IPS-18c (cell line): ENCODE data around the gene POMT1.

Source experiments
- H3K4me3 ChIP-seq: 2 replicates; pipeline ENCODE4 v1.7.0; 2013; ENCODE audit warnings: low read depth, mild to moderate bottlenecking, low read length, moderate library complexity; ENCODE audit not compliant: insufficient read depth
- H3K9me3 ChIP-seq: one replicate; pipeline ENCODE4 v1.6.1; 2013; ENCODE audit warnings: mild to moderate bottlenecking, low read length, moderate library complexity; ENCODE audit not compliant: control insufficient read depth, insufficient read depth

POMT1 gene

DNA sequence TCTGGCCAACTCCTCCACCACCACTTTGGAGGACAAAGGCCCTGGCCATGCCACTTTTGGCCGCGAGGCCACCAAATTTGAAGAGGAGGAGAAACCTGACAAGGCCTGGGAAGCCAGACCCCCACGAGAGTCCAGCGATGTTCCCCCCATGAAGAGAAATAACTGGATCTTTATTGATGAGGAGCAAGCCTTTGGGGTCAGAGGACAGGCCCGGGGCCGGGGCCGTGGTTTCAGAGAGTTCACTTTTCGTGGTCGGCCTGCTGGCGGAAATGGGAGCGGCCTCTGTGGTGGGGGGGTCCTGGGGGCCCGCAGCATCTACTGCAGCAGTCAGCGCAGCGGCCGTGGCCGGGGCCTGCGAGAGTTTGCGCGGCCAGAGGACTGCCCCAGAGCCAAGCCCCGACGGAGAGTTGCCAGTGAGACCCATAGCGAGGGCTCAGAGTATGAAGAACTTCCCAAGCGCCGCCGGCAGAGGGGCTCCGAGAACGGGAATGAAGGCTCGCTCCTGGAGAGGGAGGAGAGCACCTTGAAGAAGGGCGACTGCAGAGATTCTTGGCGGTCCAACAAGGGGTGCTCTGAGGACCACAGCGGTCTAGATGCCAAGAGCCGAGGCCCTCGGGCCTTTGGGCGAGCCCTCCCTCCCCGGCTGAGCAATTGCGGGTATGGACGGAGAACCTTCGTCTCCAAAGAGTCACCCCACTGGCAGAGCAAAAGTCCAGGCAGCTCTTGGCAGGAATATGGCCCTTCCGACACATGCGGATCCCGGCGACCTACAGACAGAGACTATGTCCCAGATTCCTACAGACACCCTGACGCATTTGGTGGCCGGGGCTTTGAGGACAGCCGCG is 27.4 kb upstream of the POMT1 start:
- H3K9me3 ChIP-seq = no peaks in the 10 kb centered on the region
- H3K4me3 ChIP-seq = no peak overlapping the region

DNA sequence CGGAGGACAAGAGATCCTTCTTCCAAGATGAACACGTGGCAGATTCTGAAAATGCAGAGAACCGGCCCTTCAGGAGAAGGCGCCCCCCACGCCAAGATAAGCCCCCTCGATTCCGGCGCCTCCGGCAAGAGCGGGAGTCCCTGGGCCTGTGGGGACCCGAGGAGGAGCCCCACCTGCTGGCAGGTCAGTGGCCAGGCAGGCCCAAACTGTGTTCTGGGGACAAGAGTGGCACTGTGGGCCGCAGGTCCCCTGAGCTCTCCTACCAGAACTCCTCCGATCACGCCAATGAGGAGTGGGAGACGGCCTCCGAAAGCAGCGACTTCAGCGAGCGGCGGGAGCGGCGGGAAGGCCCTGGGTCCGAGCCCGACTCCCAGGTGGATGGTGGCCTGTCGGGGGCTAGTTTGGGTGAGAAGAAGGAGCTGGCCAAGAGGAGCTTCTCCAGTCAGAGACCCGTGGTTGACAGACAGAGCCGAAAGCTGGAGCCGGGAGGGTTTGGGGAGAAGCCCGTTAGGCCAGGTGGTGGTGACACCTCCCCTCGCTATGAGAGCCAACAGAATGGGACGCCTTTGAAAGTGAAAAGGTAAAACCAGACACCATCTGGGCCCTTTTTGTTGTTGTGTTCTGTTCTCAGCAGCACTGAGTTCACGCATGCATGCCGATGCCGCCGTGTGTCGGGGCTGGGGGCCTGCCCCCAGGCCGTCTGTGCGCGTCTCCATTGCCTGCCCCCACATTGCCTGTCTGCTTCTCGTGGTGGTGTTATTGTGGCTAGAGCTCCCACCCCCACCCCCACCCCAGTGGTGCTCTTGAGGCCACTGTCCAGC is 26.6 kb upstream of the POMT1 start:
- Histone ChIP-seq H3K9me3 (no peaks in the 10 kb centered on the region), H3K4me3 (no peak overlapping the region)

DNA sequence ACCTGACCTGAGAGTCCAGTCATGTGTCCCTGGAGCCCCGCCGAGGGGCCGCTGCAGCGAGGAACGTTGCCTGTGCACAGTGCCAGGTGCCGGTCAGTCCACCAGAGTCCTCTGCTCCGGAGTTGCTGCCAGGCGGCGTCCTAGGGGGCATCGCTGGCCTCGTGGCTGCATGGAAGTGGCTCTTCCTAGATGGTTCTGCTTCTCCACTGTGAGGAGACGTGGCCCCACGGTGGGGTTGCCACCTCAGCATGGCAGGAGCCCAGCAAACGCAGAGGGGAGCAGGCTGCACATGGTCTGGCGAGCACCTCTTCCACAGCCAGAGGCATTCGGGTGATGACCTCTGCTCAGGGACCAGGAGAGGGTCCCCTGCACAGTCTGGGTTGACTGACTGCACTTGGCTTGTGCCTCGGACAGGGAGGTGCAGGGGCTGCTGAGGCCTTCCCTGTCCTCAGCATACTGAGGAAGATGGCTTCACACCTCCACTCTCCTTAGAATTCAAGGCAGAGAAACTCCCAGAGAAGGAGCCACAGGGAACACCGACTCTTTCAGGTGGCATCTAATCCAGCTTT is 25.9 kb upstream of the POMT1 start:
- Histone ChIP-seq H3K9me3 (no peaks in the 10 kb centered on the region), H3K4me3 (no peak overlapping the region)

DNA sequence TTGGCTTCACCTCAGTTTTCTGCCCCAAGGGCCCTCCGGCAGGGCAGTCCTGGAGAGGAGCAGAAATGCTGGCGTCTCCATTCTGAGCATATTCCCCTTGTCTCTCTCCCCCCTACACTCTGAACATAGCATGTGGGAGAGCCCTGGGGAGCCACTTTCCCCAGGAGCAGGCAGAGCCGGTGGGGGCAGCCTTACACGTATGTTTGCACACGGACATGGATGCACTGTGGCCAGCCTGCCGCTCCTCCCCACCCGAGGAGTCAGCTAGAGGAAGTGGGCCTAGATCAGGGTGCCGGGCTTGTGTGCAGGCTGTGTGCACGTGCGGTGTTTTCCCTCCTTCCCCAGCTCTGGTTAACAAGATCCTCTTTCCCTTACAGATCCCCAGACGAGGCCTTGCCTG is 25.4 kb upstream of the POMT1 start:
- no peaks in the 10 kb centered on the region for H3K9me3 ChIP-seq
- H3K4me3 ChIP-seq = no peak overlapping the region

DNA sequence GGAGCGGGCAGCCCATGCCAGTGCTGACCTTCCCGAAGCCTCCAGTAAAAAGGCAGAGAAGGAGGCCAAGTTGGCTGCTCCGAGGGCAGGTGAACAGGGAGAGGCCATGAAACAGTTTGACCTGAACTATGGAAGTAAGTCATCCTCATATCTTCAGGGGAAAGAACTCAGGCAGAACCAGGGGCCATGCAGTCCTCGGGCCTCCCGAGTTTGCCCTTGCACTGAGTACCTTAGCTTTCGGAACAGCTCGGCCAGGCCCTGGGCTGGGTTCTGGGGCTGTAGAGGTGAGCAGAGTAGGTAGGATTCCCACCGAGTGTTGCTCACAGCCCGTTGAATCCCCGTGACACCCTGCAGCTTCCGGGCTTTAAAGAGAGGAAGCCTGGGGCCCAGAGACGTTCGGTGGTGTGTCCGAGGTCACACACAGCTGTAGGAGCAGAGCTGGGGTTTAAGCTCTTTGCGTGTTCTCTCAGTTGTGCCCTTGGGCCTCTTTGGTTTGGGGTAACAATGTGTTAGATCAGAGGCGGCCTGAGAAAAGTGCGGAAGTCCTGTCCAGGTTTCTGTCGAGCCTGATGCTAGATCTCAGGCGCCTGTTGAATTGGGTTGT is 24.8 kb upstream of the POMT1 start:
- no peak overlapping the region for H3K4me3 ChIP-seq

DNA sequence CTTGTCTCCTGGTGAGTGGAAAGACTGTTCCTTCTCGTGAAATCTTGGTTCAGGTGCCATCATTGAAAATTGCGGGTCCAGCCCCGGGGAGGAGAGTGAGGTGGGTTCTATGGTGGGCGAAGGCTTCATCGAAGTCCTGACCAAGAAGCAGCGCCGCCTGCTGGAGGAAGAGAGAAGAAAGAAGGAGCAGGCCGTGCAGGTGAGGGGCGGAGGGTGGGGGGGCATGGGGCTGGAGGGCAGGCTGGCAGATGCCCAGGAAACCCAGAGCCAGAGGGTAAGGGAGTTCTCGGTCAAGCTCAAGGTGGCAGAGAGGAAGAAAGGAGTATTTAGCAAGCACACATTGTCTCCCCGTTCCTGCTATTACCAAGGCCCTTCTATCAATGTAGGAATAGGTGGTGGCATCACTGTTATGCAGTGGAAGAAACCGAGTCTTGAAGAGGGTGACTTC is 24.3 kb upstream of the POMT1 start:
- Histone ChIP-seq H3K4me3 (no peak overlapping the region), H3K9me3 (no peaks in the 10 kb centered on the region)

More for the DNA sequence above, 24.8 kb upstream of the POMT1 start:
- no peaks in the 10 kb centered on the region for H3K9me3 ChIP-seq

DNA sequence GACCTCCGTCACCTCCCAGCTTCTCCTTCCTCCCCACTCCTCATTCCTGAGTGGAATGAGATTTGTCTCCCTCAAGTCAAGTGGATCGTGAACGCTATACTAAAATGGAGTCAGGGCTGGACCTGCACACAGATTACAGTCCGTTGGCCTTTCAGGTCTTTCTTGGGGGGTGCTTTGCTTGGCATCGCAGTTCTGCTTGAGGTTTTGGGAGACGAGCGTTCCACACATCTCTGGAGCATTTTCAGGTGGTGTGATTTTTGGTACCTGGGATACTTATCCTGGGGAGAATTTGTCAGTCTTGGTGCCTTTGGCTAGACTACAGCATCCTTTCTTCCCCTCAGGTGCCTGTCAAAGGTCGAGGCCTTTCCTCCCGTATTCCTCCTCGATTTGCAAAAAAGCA is 23.8 kb upstream of the POMT1 start:
- no peak overlapping the region for H3K4me3 ChIP-seq
- no peaks in the 10 kb centered on the region for H3K9me3 ChIP-seq

DNA sequence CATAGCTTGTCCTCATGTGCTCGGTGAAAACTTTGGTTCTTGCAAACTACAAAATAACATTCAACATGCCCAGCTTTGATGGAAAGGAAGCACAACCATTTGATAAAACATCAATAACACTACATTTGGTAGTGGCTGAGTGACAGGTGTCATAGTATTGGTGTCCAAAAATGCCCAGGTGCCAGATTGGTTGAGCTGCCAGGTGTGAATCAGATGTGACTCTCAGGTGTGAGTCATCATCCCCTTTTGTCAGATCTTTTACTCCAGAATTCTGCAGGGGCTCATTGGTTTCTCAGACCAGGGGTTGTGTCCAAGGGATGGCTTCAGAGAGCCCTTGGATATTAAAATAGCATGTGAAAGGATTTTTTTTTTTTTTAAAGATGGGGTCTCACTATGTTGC is 22.5 kb upstream of the POMT1 start:
- Histone ChIP-seq H3K9me3 (no peaks in the 10 kb centered on the region), H3K4me3 (no peak overlapping the region)

DNA sequence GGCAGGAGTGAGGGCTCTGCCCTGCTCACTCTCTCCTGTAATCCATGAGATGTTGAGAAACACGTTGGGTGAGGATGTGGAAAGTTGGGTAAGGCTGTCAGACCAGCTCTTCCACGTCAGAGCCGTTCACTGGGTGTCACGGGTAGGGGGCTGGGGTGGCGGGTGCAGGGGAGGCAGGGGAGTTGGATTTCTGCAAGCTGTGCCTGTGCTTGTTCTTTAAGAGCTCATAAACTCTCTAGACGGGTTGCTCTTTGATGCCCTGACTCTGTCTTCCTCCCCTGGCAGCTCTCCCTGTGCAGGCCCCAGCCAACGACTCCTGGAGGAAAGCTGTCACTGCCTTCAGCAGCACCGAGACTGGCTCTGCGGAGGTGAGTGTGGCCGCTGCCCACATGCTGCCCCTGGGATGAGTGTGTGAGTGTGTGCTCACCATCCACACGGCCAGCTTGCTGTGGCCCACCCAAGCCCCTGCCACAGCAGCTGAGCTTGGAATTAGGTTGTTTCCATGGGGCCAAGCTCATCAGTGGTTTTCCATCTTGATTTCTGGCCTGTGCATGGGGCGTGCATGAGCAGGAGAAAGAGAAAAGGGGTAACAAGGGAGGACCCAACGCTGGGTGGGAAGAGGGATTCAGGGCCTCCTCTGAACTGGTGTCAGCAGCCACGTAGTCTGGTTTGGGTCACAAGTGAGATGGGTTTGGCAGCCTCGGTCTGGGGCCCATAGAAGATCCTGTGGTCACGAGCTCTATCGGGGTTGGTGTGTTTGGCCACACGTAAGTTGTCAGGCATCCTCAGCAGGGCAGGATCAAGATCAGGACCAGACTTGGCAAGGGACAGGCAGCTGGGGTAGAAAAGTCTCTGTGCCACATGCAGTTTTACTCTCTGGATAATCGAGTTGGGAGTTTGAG is 21.0 kb upstream of the POMT1 start:
- H3K4me3 ChIP-seq = no peak overlapping the region
- no peaks in the 10 kb centered on the region for H3K9me3 ChIP-seq

DNA sequence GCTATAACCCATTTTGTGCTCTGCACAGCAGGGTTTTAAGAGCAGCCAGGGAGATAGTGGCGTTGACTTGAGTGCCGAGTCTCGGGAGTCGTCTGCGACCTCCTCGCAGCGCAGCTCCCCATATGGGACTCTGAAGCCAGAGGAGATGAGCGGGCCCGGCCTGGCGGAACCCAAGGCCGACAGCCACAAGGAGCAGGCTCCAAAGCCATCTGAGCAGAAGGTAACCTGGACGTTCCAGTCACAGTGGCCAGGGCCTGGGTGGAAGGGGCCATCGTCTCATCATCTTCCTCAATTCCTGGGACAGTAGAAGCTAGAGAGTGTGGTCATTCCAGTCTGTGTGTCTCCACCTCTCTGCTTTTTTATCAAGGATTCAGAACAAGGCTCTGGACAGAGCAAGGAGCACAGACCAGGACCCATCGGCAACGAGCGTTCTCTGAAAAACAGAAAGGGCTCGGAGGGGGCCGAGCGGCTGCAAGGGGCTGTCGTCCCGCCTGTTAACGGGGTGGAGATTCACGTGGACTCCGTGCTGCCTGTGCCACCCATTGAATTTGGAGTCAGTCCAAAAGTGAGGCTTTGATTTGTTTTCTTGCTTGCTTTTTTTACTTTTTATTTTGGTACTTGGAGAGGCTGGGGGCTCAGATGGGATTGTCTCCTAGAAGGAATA is 20.2 kb upstream of the POMT1 start:
- Histone ChIP-seq H3K4me3 (no peak overlapping the region), H3K9me3 (no peaks in the 10 kb centered on the region)

DNA sequence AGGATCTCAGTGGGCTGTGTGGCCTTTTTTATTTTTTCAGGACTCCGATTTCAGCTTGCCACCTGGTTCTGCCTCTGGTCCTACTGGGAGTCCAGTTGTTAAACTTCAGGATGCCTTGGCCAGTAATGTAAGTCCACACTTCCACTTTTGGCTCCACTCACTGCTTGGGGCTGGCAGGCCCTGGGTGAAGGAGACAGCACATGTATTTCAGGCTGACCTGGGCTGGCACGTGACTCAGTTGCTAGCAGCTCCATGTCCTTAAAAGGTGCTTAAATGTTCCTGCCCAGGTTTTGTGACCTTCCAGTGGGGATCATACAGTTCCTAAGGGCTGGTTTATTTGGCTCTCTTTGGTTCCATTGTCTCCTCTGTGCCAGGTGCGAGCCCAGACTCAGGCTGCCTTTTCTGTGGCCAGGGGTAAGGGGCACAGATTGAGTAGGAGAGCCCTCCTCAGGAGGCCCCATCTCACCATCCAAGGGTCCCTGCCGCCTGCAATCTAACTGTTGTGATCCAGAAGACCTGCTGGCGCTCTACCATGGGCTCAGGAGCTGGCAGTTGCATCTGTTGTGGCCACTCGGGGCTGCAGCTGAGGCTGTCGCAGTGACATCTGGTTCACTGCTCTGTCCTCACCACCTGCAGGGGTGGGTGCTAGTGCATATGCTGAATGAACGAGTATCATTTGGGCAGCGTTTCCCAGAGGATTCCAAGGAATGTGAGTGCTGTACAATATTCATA is 19.2 kb upstream of the POMT1 start:
- Histone ChIP-seq H3K9me3 (no peaks in the 10 kb centered on the region), H3K4me3 (no peak overlapping the region)

DNA sequence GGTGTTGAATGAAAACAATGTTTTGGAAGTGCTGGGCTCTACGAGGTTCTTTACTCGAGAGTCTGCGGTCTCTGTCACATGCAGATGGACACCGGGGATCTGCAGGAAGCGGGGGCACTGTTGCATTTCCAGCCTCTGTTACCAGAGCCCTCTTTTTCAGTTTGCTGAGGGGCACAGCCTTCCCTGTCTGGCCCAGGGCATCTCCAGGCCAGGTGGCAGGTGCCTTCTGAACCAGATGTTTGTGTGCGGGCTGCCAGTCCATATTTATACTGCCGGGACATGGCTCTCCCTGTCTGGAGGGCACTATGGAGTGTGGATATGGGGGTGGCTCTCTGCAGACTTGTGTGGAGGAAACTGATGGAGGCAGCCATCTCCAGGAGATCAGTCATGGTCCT is 18.7 kb upstream of the POMT1 start:
- no peaks in the 10 kb centered on the region for H3K9me3 ChIP-seq
- no peak overlapping the region for H3K4me3 ChIP-seq

DNA sequence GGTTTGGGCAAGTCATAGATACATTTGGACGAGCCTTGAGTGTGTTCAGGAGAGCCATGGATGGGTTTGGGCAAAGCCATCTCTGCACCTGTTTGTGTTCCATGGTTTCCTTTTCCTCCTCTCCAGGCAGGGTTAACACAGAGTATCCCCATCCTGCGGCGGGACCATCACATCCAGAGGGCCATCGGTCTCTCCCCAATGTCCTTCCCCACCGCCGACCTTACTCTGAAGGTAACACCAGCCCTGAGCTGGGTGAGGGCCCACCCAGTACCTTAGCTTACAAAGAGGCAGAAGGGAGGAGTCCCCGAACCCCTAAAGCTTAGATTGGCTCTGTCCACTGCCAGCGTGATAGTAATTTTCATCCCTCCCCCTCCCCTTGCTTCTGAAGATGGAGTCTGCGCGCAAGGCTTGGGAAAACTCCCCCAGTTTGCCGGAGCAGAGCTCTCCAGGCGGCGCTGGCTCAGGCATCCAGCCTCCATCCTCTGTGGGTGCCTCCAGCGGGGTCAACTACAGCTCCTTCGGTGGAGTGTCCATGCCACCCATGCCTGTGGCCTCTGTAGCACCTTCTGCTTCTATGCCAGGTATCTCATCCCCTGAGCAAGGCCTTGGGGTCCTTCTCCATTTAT is 18.0 kb upstream of the POMT1 start:
- no peaks in the 10 kb centered on the region for H3K9me3 ChIP-seq
- H3K4me3 ChIP-seq = no peak overlapping the region

DNA sequence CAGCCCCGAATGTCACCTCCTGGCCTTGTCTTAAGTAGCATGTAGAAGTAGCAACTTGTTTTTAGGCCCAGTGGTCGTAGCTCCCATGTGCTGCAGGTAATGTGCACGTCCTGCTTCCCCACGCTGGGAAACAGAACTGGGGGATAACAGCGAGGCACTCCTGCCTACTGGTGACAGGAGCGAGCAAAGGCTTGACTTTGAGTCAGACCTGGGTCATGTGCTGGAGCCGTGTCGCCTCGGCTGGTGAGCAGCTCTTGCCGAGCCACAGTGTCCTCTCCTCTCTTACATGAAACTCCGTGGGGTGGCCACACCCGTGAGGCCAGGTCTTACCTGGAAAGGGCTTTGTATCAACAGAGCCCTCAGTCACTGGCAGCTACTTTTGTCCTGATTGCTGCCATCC is 17.5 kb upstream of the POMT1 start:
- H3K4me3 ChIP-seq = no peak overlapping the region
- H3K9me3 ChIP-seq = no peaks in the 10 kb centered on the region

DNA sequence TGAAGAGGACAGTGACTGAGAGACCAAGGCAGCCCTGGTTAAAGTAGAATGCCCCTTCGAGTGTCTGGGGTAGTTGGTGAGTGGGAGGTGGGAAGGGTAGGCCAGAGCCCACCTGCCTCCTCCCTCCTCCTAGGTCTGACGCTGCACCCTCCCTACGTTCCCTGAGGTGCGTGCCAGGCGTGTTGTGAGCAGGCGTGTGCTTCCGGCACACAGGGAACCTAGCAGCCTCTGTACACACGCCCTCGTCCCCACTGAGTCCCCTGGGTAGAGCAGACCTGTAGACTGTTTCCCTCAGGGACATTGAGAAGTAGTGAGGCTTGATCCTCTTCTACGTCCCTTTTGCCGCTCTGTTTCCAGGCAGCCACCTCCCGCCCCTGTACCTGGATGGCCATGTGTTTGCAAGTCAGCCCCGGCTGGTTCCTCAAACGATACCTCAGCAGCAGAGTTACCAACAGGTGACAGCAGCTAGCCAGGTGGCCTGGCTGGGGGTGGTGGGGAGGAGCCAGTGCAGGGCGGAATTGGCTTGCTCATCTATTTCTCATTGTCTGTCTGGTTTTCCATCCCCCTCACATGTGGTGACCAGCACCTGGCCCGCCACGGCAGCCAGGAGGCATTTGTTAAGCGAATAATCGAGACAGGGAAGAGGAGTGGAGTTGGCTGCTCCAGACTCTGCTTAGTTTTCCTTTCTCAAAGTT is 16.8 kb upstream of the POMT1 start:
- Histone ChIP-seq H3K4me3 (no peak overlapping the region), H3K9me3 (no peaks in the 10 kb centered on the region)
